ENCODE data around the gene AFDN.

DNA sequence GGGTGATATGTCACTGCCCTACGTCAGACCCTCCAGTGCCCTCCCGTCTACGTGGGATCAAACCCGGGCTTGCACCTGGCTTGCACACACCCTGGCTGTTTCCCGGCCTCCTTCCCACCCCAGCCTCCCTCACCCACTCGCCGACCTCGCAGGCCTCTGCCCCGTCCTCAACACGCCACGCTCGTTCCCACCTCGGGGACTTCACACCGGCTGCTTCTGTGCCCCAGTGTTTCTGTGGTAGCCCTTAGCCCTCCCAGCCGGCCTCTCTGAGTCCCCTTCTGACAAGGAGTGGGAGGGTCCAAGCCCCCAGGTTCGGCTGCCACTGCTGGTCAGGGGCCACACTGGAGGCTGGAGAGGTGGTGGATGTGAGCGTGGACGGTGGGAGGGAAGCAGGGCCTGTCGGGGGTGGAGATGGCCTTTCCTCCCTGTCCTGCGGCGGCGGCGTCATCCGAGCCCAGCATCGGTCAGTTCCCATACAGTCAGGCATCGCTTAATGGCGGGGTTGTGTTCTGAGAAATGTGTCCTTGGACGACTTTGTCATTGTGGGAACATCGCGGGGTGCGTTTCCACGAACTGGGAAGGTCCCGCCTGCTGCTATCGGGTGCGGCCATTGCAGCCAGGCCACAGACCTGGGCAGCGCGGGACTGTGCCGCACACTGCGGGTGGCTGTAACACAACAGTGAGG lies 159.3 kb downstream of the AFDN start:
- TF ChIP-seq POLR2AphosphoS5 (IDR thresholded peaks at IDR 0.05), result no peak
- TF ChIP-seq, protein P1, sequence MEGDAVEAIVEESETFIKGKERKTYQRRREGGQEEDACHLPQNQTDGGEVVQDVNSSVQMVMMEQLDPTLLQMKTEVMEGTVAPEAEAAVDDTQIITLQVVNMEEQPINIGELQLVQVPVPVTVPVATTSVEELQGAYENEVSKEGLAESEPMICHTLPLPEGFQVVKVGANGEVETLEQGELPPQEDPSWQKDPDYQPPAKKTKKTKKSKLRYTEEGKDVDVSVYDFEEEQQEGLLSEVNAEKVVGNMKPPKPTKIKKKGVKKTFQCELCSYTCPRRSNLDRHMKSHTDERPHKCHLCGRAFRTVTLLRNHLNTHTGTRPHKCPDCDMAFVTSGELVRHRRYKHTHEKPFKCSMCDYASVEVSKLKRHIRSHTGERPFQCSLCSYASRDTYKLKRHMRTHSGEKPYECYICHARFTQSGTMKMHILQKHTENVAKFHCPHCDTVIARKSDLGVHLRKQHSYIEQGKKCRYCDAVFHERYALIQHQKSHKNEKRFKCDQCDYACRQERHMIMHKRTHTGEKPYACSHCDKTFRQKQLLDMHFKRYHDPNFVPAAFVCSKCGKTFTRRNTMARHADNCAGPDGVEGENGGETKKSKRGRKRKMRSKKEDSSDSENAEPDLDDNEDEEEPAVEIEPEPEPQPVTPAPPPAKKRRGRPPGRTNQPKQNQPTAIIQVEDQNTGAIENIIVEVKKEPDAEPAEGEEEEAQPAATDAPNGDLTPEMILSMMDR (IDR thresholded peaks at IDR 0.05), result no peak

Data from suprapubic skin (tissue), 3 donors.